NCI-H2107 treated with DMSO at 0.1 percent for 48 hours (cell line): Measurements from ENCODE around the gene SMG9.
"Not testable (repeated sequence)": the region's sequence is repeated elsewhere in the genome, so short reads cannot be mapped to it uniquely, and the experiment has no call there.

ENCODE experiments used
- DNase-seq: peaks from one replicate; lab custom pipeline; 2025; ENCODE audit not compliant: unreplicated experiment; lab: John Stamatoyannopoulos, UW

The SMG9 gene

GRCh38 chr19:43695985-43696704 lies 58.6 kb downstream of the SMG9 start:
- DNase-seq = no peak

GRCh38 chr19:43694553-43694952 lies 60.2 kb downstream of the SMG9 start:
- DNase-seq = no peak

- DNase-seq = no peak
Observed at GRCh38 chr19:43692877-43693276, 61.9 kb downstream of the SMG9 start.

GRCh38 chr19:43692385-43692784 lies 62.4 kb downstream of the SMG9 start:
- DNase-seq = no peak

GRCh38 chr19:43691755-43692154 lies 63.0 kb downstream of the SMG9 start:
- DNase-seq = no peak

GRCh38 chr19:43690890-43691289 lies 63.9 kb downstream of the SMG9 start:
- DNase-seq = no peak

GRCh38 chr19:43690444-43690843 lies 64.3 kb downstream of the SMG9 start:
- no peak for DNase-seq

GRCh38 chr19:43688059-43688701 lies 66.6 kb downstream of the SMG9 start:
- DNase-seq = no peak

- DNase-seq = no peak
Observed at GRCh38 chr19:43687660-43687997, 67.1 kb downstream of the SMG9 start.

GRCh38 chr19:43684326-43684725 lies 70.4 kb downstream of the SMG9 start:
- DNase-seq = no peak

GRCh38 chr19:43683905-43684304 lies 70.9 kb downstream of the SMG9 start:
- DNase-seq = no peak

GRCh38 chr19:43682824-43683661 lies 71.7 kb downstream of the SMG9 start:
- no peak for DNase-seq

- DNase-seq = not testable (repeated sequence)
Observed at GRCh38 chr19:43682269-43682668, 72.5 kb downstream of the SMG9 start.

GRCh38 chr19:43681821-43682220 lies 72.9 kb downstream of the SMG9 start:
- no peak for DNase-seq

GRCh38 chr19:43678512-43679261 lies 76.1 kb downstream of the SMG9 start:
- no peak for DNase-seq
